HepG2 (cell line): Measurements from ENCODE around the gene CDC6. TPM values are rescaled to one million over a fixed set of nuclear protein-coding genes. Genes with fewer than 3 reads are reported as not detected.
A peak's percentile ranks its signal among the peaks of the same experiment; 100 is the strongest.

Experiments
- CHD4 ChIP-seq: fragments of 200-600 bp; sonication (generic); IDR thresholded peaks from 2 replicates; pipeline ENCODE4 v1.7.0; 2017; ENCODE audit warnings: mild to moderate bottlenecking, low read length, borderline replicate concordance
- FOXK1 ChIP-seq: sonication (generic); formaldehyde crosslinking; IDR thresholded peaks from 2 replicates; pipeline ENCODE4 v1.4.0; 2020; ENCODE audit warnings: low read depth, missing genetic modification reagents, borderline replicate concordance
- GABPB1 ChIP-seq: IDR thresholded peaks from 2 replicates; pipeline ENCODE4 v1.6.1; 2016; ENCODE audit warnings: mild to moderate bottlenecking, missing genetic modification reagents, moderate library complexity, missing compliant biosample characterization
- HNRNPLL ChIP-seq: fragments of 200-400 bp; formaldehyde crosslinking; IDR thresholded peaks from 2 replicates; pipeline ENCODE4 v1.6.1; 2017; ENCODE audit warnings: mild to moderate bottlenecking, low read depth, low read length; ENCODE audit not compliant: poor library complexity, severe bottlenecking
- ISX ChIP-seq: sonication (generic); formaldehyde crosslinking; conservative IDR thresholded peaks from 2 replicates; pipeline ENCODE4 v1.5.0; 2020; ENCODE audit warnings: missing genetic modification reagents
- KDM2A ChIP-seq: sonication (generic); formaldehyde crosslinking; IDR thresholded peaks from 2 replicates; pipeline ENCODE4 v1.4.0; 2020; ENCODE audit warnings: low read depth, missing genetic modification reagents, borderline replicate concordance
- NFYC ChIP-seq: IDR thresholded peaks from 2 replicates; pipeline ENCODE4 v1.6.1; 2016; ENCODE audit warnings: missing genetic modification reagents, missing compliant biosample characterization
- POGZ ChIP-seq: sonication (generic); formaldehyde crosslinking; IDR thresholded peaks from 2 replicates; pipeline ENCODE4 v1.4.0; 2020; ENCODE audit warnings: mild to moderate bottlenecking, missing genetic modification reagents
- SNAPC2 ChIP-seq: sonication (generic); formaldehyde crosslinking; IDR thresholded peaks from 2 replicates; pipeline ENCODE4 v1.8.1; 2022; ENCODE audit warnings: mild to moderate bottlenecking, missing genetic modification reagents
- SOX13 ChIP-seq, 3 experiments: fragments of 450-650 bp in 1 of 3; sonication (generic) in 1 of 3; formaldehyde crosslinking in 1 of 3; IDR thresholded peaks in 2 of 3; conservative IDR thresholded peaks in 1 of 3; 2 replicates each; pipeline versions ENCODE4 v1.5.0 to v1.6.1; 2016 to 2020; ENCODE audit warnings: antibody characterized with exemption in 1 of 3, mild to moderate bottlenecking in 1 of 3, missing compliant biosample characterization in 1 of 3, missing genetic modification reagents in 1 of 3, moderate library complexity in 1 of 3
- ZC3H13 ChIP-seq: sonication (generic); formaldehyde crosslinking; IDR thresholded peaks from 2 replicates; pipeline ENCODE4 v1.8.1; 2023; ENCODE audit warnings: mild to moderate bottlenecking, missing genetic modification reagents, moderate library complexity
- ZNF30 ChIP-seq: sonication (generic); formaldehyde crosslinking; IDR thresholded peaks from 2 replicates; pipeline ENCODE4 v1.5.0; 2020; ENCODE audit warnings: mild to moderate bottlenecking, missing genetic modification reagents
- ZNF572 ChIP-seq: sonication (generic); formaldehyde crosslinking; IDR thresholded peaks from 2 replicates; pipeline ENCODE4 v1.5.1; 2020; ENCODE audit warnings: mild to moderate bottlenecking, missing genetic modification reagents
- ZNF609 ChIP-seq: sonication (generic); formaldehyde crosslinking; IDR thresholded peaks from 2 replicates; pipeline ENCODE4 v1.4.0; 2020; ENCODE audit warnings: mild to moderate bottlenecking, missing genetic modification reagents, borderline replicate concordance
- ZNF740 ChIP-seq: sonication (generic); formaldehyde crosslinking; IDR thresholded peaks from 2 replicates; pipeline ENCODE4 v1.4.0; 2020; ENCODE audit warnings: missing genetic modification reagents
- ZNF746 ChIP-seq: sonication (generic); formaldehyde crosslinking; IDR thresholded peaks from 2 replicates; pipeline ENCODE4 v1.8.0; 2022; ENCODE audit warnings: mild to moderate bottlenecking, missing genetic modification reagents
- polyA plus RNA-seq, 8 experiments: library from polyadenylated mRNA; depleted of rRNA in 3 of 8; stranded (reverse) in 7 of 8; unstranded in 1 of 8; fragments of >200 nt; fragmentation: Illumina TruSeq in 4 of 8; extraction: Trizol in 4 of 8; gene quantifications; 2 replicates each; pipeline versions ENCODE4 v1.2.1 to v1.2.3, GENCODE V29; 2011 to 2016; ENCODE audit warnings: low read depth in 4 of 8, missing spikeins in 1 of 8, mixed read lengths in 1 of 8; ENCODE audit not compliant: insufficient read depth in 1 of 8
- total RNA-seq, 5 experiments: library from RNA; depleted of rRNA; stranded (reverse); fragments of >200 nt; fragmentation: Illumina TruSeq; extraction: Trizol; gene quantifications; 2 replicates each; pipeline ENCODE4 v1.2.3, GENCODE V29; 2016; ENCODE audit warnings: low read depth in 1 of 5
- TF ChIP-seq, protein P1 (sequence below): sonication (generic); formaldehyde crosslinking; IDR thresholded peaks from 2 replicates; pipeline ENCODE4 v1.5.0; 2020; ENCODE audit warnings: mild to moderate bottlenecking, missing genetic modification reagents
- TF ChIP-seq, protein P2 (sequence below): sonication (generic); formaldehyde crosslinking; IDR thresholded peaks from 2 replicates; pipeline ENCODE4 v1.8.0; 2022; ENCODE audit warnings: mild to moderate bottlenecking, missing genetic modification reagents, moderate library complexity

Gene CDC6
- total and polyA plus RNA-seq, 2 of the 13 experiments (the other 11 are each of a cell fraction or from before 2014, with no cell fraction given) = 17.4 to 114 TPM

- TF ChIP-seq ZNF609 (CRISPR knock-in tag) (peak; percentile 81), NFYC (peak; percentile 85), FOXK1 (0 out of 2 replicates have a peak, but pooled peaks have one; percentile 51), SOX13 (IDR thresholded peaks at IDR 0.05) (no peak), SOX13 (CRISPR knock-in tag; conservative IDR thresholded peaks at IDR 0.05 in 1 of 2, IDR thresholded peaks at IDR 0.05 in 1 of 2) (peak in 1 of 2 experiments; percentile 48; a peak in 1 of 4 replicates), POGZ (CRISPR knock-in tag) (peak; percentile 49; the same call in 1 of the 2 replicates), ZNF746 (CRISPR knock-in tag) (peak; percentile 80; the same call in 1 of the 2 replicates), ZNF740 (peak; percentile 56; the same call in 1 of the 2 replicates), CHD4 (peak; percentile 63; the same call in 1 of the 2 replicates), ZNF572 (peak; percentile 85), KDM2A (CRISPR knock-in tag) (peak; percentile 93), ZNF30 (CRISPR knock-in tag) (no peak), ISX (CRISPR knock-in tag) (peak; percentile 40; the same call in 1 of the 2 replicates), ZC3H13 (no peak), HNRNPLL (peak; percentile 66), GABPB1 (CRISPR knock-in tag) (peak; percentile 75; the same call in 1 of the 2 replicates), SNAPC2 (CRISPR knock-in tag) (no peak)
- TF ChIP-seq, protein P1, sequence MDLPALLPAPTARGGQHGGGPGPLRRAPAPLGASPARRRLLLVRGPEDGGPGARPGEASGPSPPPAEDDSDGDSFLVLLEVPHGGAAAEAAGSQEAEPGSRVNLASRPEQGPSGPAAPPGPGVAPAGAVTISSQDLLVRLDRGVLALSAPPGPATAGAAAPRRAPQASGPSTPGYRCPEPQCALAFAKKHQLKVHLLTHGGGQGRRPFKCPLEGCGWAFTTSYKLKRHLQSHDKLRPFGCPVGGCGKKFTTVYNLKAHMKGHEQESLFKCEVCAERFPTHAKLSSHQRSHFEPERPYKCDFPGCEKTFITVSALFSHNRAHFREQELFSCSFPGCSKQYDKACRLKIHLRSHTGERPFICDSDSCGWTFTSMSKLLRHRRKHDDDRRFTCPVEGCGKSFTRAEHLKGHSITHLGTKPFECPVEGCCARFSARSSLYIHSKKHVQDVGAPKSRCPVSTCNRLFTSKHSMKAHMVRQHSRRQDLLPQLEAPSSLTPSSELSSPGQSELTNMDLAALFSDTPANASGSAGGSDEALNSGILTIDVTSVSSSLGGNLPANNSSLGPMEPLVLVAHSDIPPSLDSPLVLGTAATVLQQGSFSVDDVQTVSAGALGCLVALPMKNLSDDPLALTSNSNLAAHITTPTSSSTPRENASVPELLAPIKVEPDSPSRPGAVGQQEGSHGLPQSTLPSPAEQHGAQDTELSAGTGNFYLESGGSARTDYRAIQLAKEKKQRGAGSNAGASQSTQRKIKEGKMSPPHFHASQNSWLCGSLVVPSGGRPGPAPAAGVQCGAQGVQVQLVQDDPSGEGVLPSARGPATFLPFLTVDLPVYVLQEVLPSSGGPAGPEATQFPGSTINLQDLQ = peak; percentile 54; the same call in 1 of the 2 replicates
- TF ChIP-seq, protein P2, sequence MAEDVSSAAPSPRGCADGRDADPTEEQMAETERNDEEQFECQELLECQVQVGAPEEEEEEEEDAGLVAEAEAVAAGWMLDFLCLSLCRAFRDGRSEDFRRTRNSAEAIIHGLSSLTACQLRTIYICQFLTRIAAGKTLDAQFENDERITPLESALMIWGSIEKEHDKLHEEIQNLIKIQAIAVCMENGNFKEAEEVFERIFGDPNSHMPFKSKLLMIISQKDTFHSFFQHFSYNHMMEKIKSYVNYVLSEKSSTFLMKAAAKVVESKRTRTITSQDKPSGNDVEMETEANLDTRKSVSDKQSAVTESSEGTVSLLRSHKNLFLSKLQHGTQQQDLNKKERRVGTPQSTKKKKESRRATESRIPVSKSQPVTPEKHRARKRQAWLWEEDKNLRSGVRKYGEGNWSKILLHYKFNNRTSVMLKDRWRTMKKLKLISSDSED (CRISPR knock-in tag) = no peak
These were observed 30.5 kb downstream of the CDC6 start (continued) for GRCh38 chr17:40317880-40318829.
